Measurements from ENCODE around the gene WDR27. TPM values are rescaled to one million over a fixed set of nuclear protein-coding genes. Genes with fewer than 3 reads are reported as not detected.

Gene WDR27
- total RNA-seq, 1 experiment from 2014 or later: 77.9 TPM

DNA sequence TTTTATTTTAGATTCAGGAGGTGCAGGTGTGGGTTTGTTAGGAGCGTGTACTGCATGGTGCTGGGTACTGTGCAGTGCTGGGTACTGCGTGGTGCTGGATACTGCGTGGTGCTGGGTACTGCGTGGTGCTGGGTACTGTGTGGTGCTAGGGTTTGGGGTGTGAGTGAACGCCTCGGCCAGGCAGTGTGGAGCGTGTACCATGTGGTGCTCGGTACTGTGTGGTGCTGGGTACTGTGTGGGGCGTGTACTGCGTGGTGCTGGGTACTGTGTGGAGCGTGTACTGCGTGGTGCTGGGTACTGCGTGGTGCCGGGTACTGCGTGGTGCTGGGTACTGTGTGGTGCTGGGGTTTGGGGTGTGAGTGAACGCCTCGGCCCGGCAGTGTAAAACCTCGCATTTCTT is 62.9 kb downstream of the WDR27 start:
- H3K4me3 Mint-ChIP-seq (ENCODE audit: low read depth, unreplicated experiment): no peak overlapping the region
- TF ChIP-seq, protein P1, sequence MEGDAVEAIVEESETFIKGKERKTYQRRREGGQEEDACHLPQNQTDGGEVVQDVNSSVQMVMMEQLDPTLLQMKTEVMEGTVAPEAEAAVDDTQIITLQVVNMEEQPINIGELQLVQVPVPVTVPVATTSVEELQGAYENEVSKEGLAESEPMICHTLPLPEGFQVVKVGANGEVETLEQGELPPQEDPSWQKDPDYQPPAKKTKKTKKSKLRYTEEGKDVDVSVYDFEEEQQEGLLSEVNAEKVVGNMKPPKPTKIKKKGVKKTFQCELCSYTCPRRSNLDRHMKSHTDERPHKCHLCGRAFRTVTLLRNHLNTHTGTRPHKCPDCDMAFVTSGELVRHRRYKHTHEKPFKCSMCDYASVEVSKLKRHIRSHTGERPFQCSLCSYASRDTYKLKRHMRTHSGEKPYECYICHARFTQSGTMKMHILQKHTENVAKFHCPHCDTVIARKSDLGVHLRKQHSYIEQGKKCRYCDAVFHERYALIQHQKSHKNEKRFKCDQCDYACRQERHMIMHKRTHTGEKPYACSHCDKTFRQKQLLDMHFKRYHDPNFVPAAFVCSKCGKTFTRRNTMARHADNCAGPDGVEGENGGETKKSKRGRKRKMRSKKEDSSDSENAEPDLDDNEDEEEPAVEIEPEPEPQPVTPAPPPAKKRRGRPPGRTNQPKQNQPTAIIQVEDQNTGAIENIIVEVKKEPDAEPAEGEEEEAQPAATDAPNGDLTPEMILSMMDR (IDR thresholded peaks at IDR 0.05; ENCODE audit: unreplicated experiment): no peak
- no peaks in the 10 kb centered on the region for H3K27me3 Mint-ChIP-seq (ENCODE audit: unreplicated experiment)
- no peaks in the 10 kb centered on the region for H3K9me3 Mint-ChIP-seq (ENCODE audit: low read depth, unreplicated experiment)
- no peaks in the 10 kb centered on the region for H3K4me1 Mint-ChIP-seq (ENCODE audit: low read depth, unreplicated experiment)
- intact Hi-C loops (cut with micrococcal nuclease; ENCODE audit: unreplicated experiment): no loop called here
- no peak for DNase-seq
- H3K36me3 Mint-ChIP-seq (ENCODE audit: insufficient read depth, unreplicated experiment): peaks cover 10% of the 10 kb centered on the region
- CTCF ChIA-PET: no interaction called here
- H3K27ac Mint-ChIP-seq (ENCODE audit: unreplicated experiment): no peak overlapping the region
- no TSS peak for BruUV-seq (replicated peaks)

DNA sequence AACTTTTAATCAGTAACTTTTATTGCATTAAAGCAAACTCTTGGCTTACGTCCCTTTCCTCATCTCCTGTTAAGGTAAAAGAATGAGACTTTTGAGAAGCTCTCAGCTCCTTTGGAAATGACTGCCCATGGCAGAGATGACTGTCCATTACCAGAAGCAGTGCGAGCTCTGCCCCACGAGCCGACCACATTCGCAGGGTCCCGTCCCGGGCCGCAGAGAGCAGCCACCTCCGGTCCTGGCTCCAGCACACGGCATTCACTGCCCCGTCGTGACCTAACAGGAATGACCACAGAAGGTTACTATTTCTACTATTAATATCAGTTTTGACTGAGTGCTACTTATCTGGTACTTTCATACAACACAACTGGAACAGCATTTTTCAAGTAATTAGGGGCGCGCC is 63.4 kb downstream of the WDR27 start:
- no peaks in the 10 kb centered on the region for H3K4me1 Mint-ChIP-seq (ENCODE audit: low read depth, unreplicated experiment)
- DNase-seq: no peak
- TF ChIP-seq, protein P1 (IDR thresholded peaks at IDR 0.05; ENCODE audit: unreplicated experiment): no peak
- H3K36me3 Mint-ChIP-seq (ENCODE audit: insufficient read depth, unreplicated experiment): peaks cover 11% of the 10 kb centered on the region
- CTCF ChIA-PET: no interaction called here
- no peak overlapping the region for H3K27ac Mint-ChIP-seq (ENCODE audit: unreplicated experiment)
- no peak overlapping the region for H3K4me3 Mint-ChIP-seq (ENCODE audit: low read depth, unreplicated experiment)
- BruUV-seq (replicated peaks): no TSS peak
- intact Hi-C loops (cut with micrococcal nuclease; ENCODE audit: unreplicated experiment): no loop called here
- H3K27me3 Mint-ChIP-seq (ENCODE audit: unreplicated experiment): no peaks in the 10 kb centered on the region
- no peaks in the 10 kb centered on the region for H3K9me3 Mint-ChIP-seq (ENCODE audit: low read depth, unreplicated experiment)

DNA sequence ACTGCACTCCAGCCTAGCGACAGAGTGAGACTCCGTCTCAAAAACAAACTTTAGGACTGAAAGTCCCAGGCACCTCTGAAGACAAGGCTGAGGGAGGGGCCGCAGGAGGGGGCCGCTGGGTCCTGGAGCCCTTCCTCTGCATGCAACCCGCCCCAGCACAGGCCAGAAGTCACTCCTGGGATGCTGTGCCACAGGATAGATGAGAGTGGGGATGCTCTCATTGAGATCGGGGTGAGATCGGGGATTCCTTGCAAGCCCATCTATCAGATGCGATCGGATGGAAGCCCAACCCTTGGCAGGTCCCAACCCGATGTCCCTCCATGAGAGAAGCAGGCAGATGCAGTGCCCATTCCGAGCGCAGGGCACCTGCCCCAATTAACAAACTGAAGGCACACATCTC is 66.5 kb downstream of the WDR27 start:
- Mint-ChIP-seq H3K4me1 (ENCODE audit: low read depth, unreplicated experiment) (no peaks in the 10 kb centered on the region), H3K9me3 (ENCODE audit: low read depth, unreplicated experiment) (no peaks in the 10 kb centered on the region), H3K27me3 (ENCODE audit: unreplicated experiment) (no peaks in the 10 kb centered on the region), H3K27ac (ENCODE audit: unreplicated experiment) (no peak overlapping the region), H3K4me3 (ENCODE audit: low read depth, unreplicated experiment) (no peak overlapping the region), H3K36me3 (ENCODE audit: insufficient read depth, unreplicated experiment) (peaks cover 6% of the 10 kb centered on the region)
- CTCF ChIA-PET: no interaction called here
- intact Hi-C loops (cut with micrococcal nuclease; ENCODE audit: unreplicated experiment): no loop called here
- DNase-seq: no peak
- BruUV-seq (replicated peaks): no TSS peak
- TF ChIP-seq, protein P1 (IDR thresholded peaks at IDR 0.05; ENCODE audit: unreplicated experiment): no peak

DNA sequence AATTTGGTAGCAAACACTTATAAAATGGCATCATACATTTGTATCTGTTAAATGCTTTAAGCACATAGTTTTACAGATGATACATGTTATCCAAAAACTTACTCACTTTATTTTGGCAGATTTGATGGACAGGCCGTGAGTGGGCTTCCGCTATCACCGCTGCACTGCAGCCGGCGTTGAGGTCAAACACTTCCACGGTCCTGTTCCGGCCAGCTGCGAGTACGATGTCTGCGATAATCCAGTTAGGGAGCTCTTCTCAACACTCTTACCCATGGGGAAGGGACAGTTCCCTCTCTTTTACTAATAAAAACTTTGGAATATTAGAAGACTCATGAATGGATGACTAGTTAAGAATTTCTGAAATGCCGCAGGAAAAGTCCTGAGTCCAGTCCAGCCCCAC is 69.0 kb downstream of the WDR27 start:
- intact Hi-C loops (cut with micrococcal nuclease; ENCODE audit: unreplicated experiment): no loop called here
- Mint-ChIP-seq H3K4me3 (ENCODE audit: low read depth, unreplicated experiment) (no peak overlapping the region), H3K27ac (ENCODE audit: unreplicated experiment) (no peak overlapping the region), H3K4me1 (ENCODE audit: low read depth, unreplicated experiment) (no peaks in the 10 kb centered on the region), H3K27me3 (ENCODE audit: unreplicated experiment) (no peaks in the 10 kb centered on the region), H3K36me3 (ENCODE audit: insufficient read depth, unreplicated experiment) (peaks cover 6% of the 10 kb centered on the region), H3K9me3 (ENCODE audit: low read depth, unreplicated experiment) (no peaks in the 10 kb centered on the region)
- no peak for DNase-seq
- CTCF ChIA-PET: no interaction called here
- no TSS peak for BruUV-seq (replicated peaks)
- TF ChIP-seq, protein P1 (IDR thresholded peaks at IDR 0.05; ENCODE audit: unreplicated experiment): no peak

Measured in Calu3 (cell line).